ENCODE data around the gene MCL1. TPM values are rescaled to one million over a fixed set of nuclear protein-coding genes. Genes with fewer than 3 reads are reported as not detected.
A peak's percentile ranks its signal among the peaks of the same experiment; 100 is the strongest.

MCL1 gene
- total RNA-seq, 4 donors from 2014 or later, result 235 to 306 (median 258) TPM

- Histone ChIP-seq H3K27ac (peak overlapping the region; percentile 97 to 100 (median 98)), H3K4me3 (peak overlapping the region; percentile 59 to 98 (median 93)), H3K4me1 (peaks cover 0 to 21% (median 14%) of the 10 kb centered on the region in 4 donors), H3K27me3 (no peaks in the 10 kb centered on the region), H3K9me3 (no peaks in the 10 kb centered on the region), H3K36me3 (peaks cover 2 to 45% (median 5%) of the 10 kb centered on the region in 3 donors)
- TF ChIP-seq POLR2A (IDR thresholded peaks at IDR 0.05) (no peak), CTCF (IDR thresholded peaks at IDR 0.05) (no peak), EP300 (IDR thresholded peaks at IDR 0.05) (no peak)
- WGBS, 2 donors, result 70 to 71% methylated on average over 15 of the region's 15 CpGs
- no peak for DNase-seq (ENCODE audit: low spot score in 2 of 2)
Observed at GRCh38 chr1:150579945-150580642, 684 bp upstream of the MCL1 start.

GRCh38 chr1:150578272-150579109, 919 bp downstream of the MCL1 start:
- peak in 1 of 2 donors; percentile 80 for DNase-seq (ENCODE audit: low spot score in 2 of 2)
- peaks cover 2 to 51% (median 5%) of the 10 kb centered on the region in 3 donors for H3K36me3 ChIP-seq
- no peaks in the 10 kb centered on the region for H3K9me3 ChIP-seq
- peak overlapping the region; percentile 97 to 100 (median 98) for H3K27ac ChIP-seq
- peaks cover 0 to 37% (median 23%) of the 10 kb centered on the region in 4 donors for H3K4me1 ChIP-seq
- H3K4me3 ChIP-seq, result peak overlapping the region; percentile 82 to 98 (median 93)
- WGBS, 2 donors, result 0% methylated on average over 29 to 48 of the region's 50 CpGs
- TF ChIP-seq POLR2A (IDR thresholded peaks at IDR 0.05), result peak in 1 of 2 donors; percentile 16
- TF ChIP-seq CTCF (IDR thresholded peaks at IDR 0.05), result peak in 1 of 5 experiments; percentile 14
- TF ChIP-seq EP300 (IDR thresholded peaks at IDR 0.05), result peak in 1 of 2 donors; percentile 93
- H3K27me3 ChIP-seq, result no peaks in the 10 kb centered on the region

DNA sequence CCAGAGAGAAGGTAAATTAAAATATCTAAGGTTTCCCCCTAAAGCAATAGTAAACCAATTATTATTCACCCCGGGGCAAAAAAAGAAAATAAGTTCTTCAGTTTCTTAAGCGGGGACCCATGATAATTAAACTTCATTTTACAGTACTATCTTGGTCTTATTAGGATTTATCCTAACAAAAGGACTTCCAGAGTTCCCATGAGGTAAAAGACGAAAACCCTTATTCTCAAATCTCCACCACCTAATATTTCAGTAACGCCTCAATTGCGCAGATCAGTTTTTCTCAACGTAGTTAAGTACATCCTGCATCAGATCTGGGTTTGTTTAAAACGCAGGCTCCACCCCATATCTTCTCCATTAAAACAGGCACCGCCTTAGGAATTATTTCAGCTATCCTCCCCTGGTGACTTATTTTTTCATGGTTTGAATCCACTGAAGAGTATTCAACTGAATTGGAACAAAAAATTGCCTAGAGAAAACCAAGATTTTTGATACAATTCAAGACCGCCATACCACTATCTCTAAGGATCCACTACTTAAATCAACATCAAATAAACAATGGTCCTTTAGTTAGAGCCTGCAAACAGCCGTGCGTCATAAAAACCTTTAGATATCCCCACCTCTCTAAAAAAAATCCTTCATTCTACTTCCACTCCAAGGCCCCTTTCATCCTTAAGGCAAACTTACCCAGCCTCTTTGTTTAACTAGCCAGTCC, 1.7 kb downstream of the MCL1 start:
- H3K9me3 ChIP-seq, result no peaks in the 10 kb centered on the region
- TF ChIP-seq CTCF (IDR thresholded peaks at IDR 0.05) (no peak), EP300 (IDR thresholded peaks at IDR 0.05) (peak in 1 of 2 donors; percentile 24), POLR2A (IDR thresholded peaks at IDR 0.05) (peak in 1 of 2 donors; percentile 20)
- DNase-seq (ENCODE audit: low spot score in 2 of 2), result no peak
- H3K4me1 ChIP-seq, result peaks cover 0 to 45% (median 31%) of the 10 kb centered on the region in 4 donors
- H3K36me3 ChIP-seq, result peaks cover 2 to 59% (median 5%) of the 10 kb centered on the region in 3 donors
- peak overlapping the region; percentile 82 to 98 (median 93) for H3K4me3 ChIP-seq
- H3K27ac ChIP-seq, result peak overlapping the region; percentile 97 to 100 (median 98)
- WGBS, 2 donors, result 0% methylated on average over 11 of the region's 11 CpGs
- no peaks in the 10 kb centered on the region for H3K27me3 ChIP-seq

GRCh38 chr1:150576794-150577556, 2.4 kb downstream of the MCL1 start:
- no peaks in the 10 kb centered on the region for H3K27me3 ChIP-seq
- WGBS, 2 donors, result 6 to 13% methylated on average over 2 of the region's 2 CpGs
- TF ChIP-seq EP300 (IDR thresholded peaks at IDR 0.05), result peak in 1 of 2 donors; percentile 61
- TF ChIP-seq CTCF (IDR thresholded peaks at IDR 0.05), result no peak
- DNase-seq (ENCODE audit: low spot score in 2 of 2), result no peak
- no peaks in the 10 kb centered on the region for H3K9me3 ChIP-seq
- H3K4me1 ChIP-seq, result peaks cover 0 to 52% (median 38%) of the 10 kb centered on the region in 4 donors
- peaks cover 2 to 66% (median 8%) of the 10 kb centered on the region in 3 donors for H3K36me3 ChIP-seq
- H3K27ac ChIP-seq, result peak overlapping the region; percentile 97 to 100 (median 98)
- peak overlapping the region; percentile 82 to 98 (median 93) for H3K4me3 ChIP-seq
